Cardiac fibroblast (primary cell): ENCODE results near the gene C10orf120.

Experiments
- DNase-seq, 2 donors: peaks; one replicate each; pipeline versions ENCODE4 v3.0.0 to v3.0.0-alpha.2; 2010; ENCODE audit warnings: low read depth in 2 of 2
- H3K4me3 ChIP-seq, 2 donors: replicated peaks in 1 of 2; 1 replicate in 1 of 2; 2 replicates in 1 of 2; pipeline ENCODE4 v1.5.1; 2011; ENCODE audit warnings: low read depth in 2 of 2, low read length in 2 of 2, mild to moderate bottlenecking in 2 of 2, moderate library complexity in 1 of 2
- CTCF ChIP-seq: IDR thresholded peaks from one replicate; pipeline ENCODE4 v1.5.1; 2011; ENCODE audit warnings: low read depth, mild to moderate bottlenecking, low read length, inconsistent platforms

C10orf120 gene

GRCh38 chr10:122692744-122693143 lies 6.9 kb downstream of the C10orf120 start:
- TF ChIP-seq CTCF = no peak
- DNase-seq = no peak
- H3K4me3 ChIP-seq = no peak overlapping the region

- no peak overlapping the region for H3K4me3 ChIP-seq
- DNase-seq = peak; percentile 2 to 31
- no peak for TF ChIP-seq CTCF
Measured at GRCh38 chr10:122689146-122689820, 10.4 kb downstream of the C10orf120 start.

GRCh38 chr10:122688293-122688989 lies 11.2 kb downstream of the C10orf120 start:
- peak; percentile 45 to 70 for DNase-seq
- peak; percentile 13 for TF ChIP-seq CTCF
- H3K4me3 ChIP-seq = no peak overlapping the region

GRCh38 chr10:122682522-122682921 lies 17.1 kb downstream of the C10orf120 start:
- no peak for DNase-seq
- TF ChIP-seq CTCF = no peak
- no peak overlapping the region for H3K4me3 ChIP-seq

- peak in 1 of 2 donors; percentile 7 for DNase-seq
- H3K4me3 ChIP-seq = no peak overlapping the region
- no peak for TF ChIP-seq CTCF
Measured at GRCh38 chr10:122678266-122678665, 21.4 kb downstream of the C10orf120 start.

GRCh38 chr10:122675278-122675677 lies 24.4 kb downstream of the C10orf120 start:
- no peak for DNase-seq
- no peak overlapping the region for H3K4me3 ChIP-seq
- no peak for TF ChIP-seq CTCF
